Muscle layer of colon (tissue), 2 donors: Measurements from ENCODE around the gene PRKACA.

Experiments
- H3K27ac ChIP-seq: one replicate; pipeline ENCODE4 v1.7.0; 2013; ENCODE audit warnings: low read depth, mild to moderate bottlenecking, low read length, moderate library complexity
- H3K27me3 ChIP-seq, 2 donors: one replicate each; pipeline ENCODE4 v1.7.0; 2013; ENCODE audit warnings: low read length in 2 of 2, mild to moderate bottlenecking in 2 of 2; ENCODE audit not compliant: insufficient read depth in 2 of 2, control insufficient read depth in 1 of 2
- H3K36me3 ChIP-seq: one replicate; pipeline ENCODE4 v1.7.0; 2013; ENCODE audit warnings: mild to moderate bottlenecking, low read length; ENCODE audit not compliant: insufficient read depth
- H3K4me1 ChIP-seq: one replicate; pipeline ENCODE4 v1.7.0; 2013; ENCODE audit warnings: mild to moderate bottlenecking, low read length; ENCODE audit not compliant: insufficient read depth
- H3K4me3 ChIP-seq, 2 donors: one replicate each; pipeline ENCODE4 v1.7.0; 2013; ENCODE audit warnings: low read length in 2 of 2, low read depth in 1 of 2, mild to moderate bottlenecking in 1 of 2, moderate library complexity in 1 of 2
- H3K9ac ChIP-seq: one replicate; pipeline ENCODE4 v1.7.0; 2013; ENCODE audit warnings: low read length
- H3K9me3 ChIP-seq: one replicate; pipeline ENCODE4 v1.7.0; 2013; ENCODE audit warnings: mild to moderate bottlenecking, low read length
- donor health status: abdominal sarcoma.
- donor health status: Adenocarcinoma of cecum.

PRKACA gene

DNA sequence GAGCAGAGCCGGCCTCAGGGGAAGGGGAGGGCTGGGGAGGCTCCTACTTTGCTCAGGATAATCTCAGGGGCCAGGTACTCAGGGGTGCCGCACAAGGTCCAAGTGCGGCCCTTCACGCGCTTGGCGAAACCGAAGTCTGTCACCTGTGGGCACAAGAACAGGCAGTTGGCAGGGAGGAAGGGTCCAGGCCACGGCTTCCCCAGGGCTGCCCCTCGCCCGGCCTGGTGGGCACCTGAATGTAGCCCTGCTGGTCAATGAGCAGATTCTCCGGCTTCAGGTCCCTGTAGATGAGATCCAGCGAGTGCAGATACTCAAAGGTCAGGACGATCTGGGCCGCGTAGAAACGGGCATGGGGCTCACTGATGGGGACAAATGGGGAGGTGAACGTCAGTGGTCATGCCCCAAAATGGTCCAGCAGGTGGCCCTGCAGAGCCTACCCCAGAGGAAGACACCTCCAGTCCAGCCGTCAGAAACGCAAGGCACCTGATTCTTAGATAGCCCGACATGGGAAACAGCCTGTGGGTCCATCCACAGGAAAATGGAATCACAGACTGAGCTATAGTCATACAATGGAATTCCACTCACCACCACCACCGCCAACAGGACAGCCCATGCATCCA is 19.9 kb downstream of the PRKACA start:
- Histone ChIP-seq H3K27ac (no peak overlapping the region), H3K4me1 (no peaks in the 10 kb centered on the region), H3K9me3 (peaks cover 6% of the 10 kb centered on the region), H3K36me3 (peaks cover 38% of the 10 kb centered on the region), H3K4me3 (no peak overlapping the region), H3K27me3 (no peaks in the 10 kb centered on the region), H3K9ac (no peak overlapping the region)

DNA sequence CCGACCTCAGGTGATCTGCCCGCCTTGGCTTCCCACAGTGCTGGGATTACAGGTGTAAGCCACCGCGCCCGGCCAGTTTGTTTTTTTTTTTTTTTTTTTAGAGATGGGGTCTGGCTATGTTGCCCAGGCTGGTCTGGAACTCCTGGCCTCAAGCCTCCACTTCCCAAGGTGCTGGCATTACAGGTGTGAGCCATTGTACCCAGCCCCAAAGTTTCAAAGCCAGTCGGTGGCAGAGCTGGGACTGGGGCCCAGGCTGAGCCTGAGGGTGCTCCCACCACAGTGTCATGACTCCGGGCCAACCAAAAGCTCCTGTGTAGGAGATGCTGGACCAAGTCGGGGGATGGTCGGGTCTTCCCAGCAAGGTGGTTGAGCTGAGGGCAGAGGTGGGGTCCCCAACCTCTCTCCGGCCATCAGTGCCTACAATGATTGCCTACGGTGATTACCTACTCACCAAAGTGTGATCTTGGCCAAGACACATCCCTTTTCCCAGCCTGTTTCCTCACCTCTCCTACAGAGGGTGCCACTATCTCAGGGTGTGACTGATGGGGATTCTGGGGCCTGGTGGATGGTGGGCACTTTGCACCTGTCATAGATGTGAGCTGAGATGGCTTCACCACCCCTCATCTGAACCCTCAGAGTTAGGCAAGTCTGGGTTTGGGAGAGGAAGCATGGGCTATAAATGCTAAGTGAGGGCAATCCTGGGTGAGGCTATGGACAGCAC is 21.1 kb downstream of the PRKACA start:
- no peak overlapping the region for H3K27ac ChIP-seq
- H3K4me1 ChIP-seq, result peaks cover 7% of the 10 kb centered on the region
- H3K4me3 ChIP-seq, result no peak overlapping the region
- H3K9ac ChIP-seq, result no peak overlapping the region
- peaks cover 28% of the 10 kb centered on the region for H3K36me3 ChIP-seq
- peaks cover 6% of the 10 kb centered on the region for H3K9me3 ChIP-seq
- no peaks in the 10 kb centered on the region for H3K27me3 ChIP-seq

GRCh38 chr19:14094854-14095253 is 22.7 kb downstream of the PRKACA start:
- H3K9ac ChIP-seq, result no peak overlapping the region
- no peaks in the 10 kb centered on the region for H3K27me3 ChIP-seq
- H3K27ac ChIP-seq, result no peak overlapping the region
- peaks cover 6% of the 10 kb centered on the region for H3K9me3 ChIP-seq
- peaks cover 19% of the 10 kb centered on the region for H3K36me3 ChIP-seq
- peaks cover 7% of the 10 kb centered on the region for H3K4me1 ChIP-seq
- no peak overlapping the region for H3K4me3 ChIP-seq

DNA sequence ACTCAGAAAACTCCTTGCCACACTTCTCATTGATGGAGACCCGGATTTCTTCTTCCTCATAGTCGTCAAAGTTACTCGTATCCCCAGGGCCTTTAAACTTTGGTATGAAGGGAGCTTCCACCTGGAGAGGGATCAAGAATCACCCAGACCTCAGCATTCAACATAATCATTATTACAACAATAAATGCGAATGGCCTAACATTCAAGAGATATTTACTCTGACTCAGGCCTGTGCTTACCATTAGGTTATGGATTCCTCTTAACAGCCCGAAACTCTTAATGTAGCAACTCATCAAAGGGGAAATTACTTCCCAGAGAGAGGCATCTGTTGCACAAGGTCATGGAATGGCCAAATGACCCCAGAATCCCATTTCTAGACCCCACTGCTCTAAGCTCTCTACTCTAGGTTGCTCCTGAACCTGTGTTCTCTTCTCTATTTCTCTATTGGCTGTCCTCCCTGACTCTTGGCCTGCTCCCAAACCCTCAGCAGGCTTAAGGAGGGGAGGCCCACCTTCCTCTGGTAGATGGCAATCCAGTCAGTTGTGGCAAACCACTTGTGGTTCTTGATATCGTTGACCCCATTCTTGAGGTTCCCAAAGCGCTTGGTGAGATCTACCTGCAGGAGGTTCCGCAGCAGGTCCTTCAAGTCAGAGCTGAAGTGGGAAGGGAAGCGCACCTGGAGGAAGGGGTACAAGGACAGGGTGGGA is 24.3 kb downstream of the PRKACA start:
- Histone ChIP-seq H3K4me3 (no peak overlapping the region), H3K27me3 (no peaks in the 10 kb centered on the region), H3K9ac (no peak overlapping the region), H3K4me1 (peaks cover 14% of the 10 kb centered on the region), H3K36me3 (peaks cover 29% of the 10 kb centered on the region), H3K9me3 (peaks cover 6% of the 10 kb centered on the region), H3K27ac (no peak overlapping the region)

GRCh38 chr19:14091813-14092462 is 25.6 kb downstream of the PRKACA start:
- H3K4me1 ChIP-seq, result peaks cover 14% of the 10 kb centered on the region
- H3K9me3 ChIP-seq, result peaks cover 6% of the 10 kb centered on the region
- H3K9ac ChIP-seq, result no peak overlapping the region
- peaks cover 21% of the 10 kb centered on the region for H3K36me3 ChIP-seq
- peak overlapping the region; percentile 60 to 87 for H3K4me3 ChIP-seq
- H3K27me3 ChIP-seq, result no peaks in the 10 kb centered on the region
- H3K27ac ChIP-seq, result peak overlapping the region; percentile 92

GRCh38 chr19:14091081-14091812 is 26.3 kb downstream of the PRKACA start:
- Histone ChIP-seq H3K36me3 (peaks cover 14% of the 10 kb centered on the region), H3K9me3 (peaks cover 6% of the 10 kb centered on the region), H3K9ac (no peak overlapping the region), H3K4me3 (peak overlapping the region; percentile 60 to 87), H3K4me1 (peaks cover 14% of the 10 kb centered on the region), H3K27me3 (no peaks in the 10 kb centered on the region), H3K27ac (peak overlapping the region; percentile 92)

GRCh38 chr19:14090509-14091080 is 27.0 kb downstream of the PRKACA start, which contains the start of gene SAMD1:
SAMD1 (minus strand) TSS chr19:14090751.
- Histone ChIP-seq H3K27ac (peak within 1 kb of the TSS; percentile 92), H3K9ac (no peak within 1 kb of the TSS)

DNA sequence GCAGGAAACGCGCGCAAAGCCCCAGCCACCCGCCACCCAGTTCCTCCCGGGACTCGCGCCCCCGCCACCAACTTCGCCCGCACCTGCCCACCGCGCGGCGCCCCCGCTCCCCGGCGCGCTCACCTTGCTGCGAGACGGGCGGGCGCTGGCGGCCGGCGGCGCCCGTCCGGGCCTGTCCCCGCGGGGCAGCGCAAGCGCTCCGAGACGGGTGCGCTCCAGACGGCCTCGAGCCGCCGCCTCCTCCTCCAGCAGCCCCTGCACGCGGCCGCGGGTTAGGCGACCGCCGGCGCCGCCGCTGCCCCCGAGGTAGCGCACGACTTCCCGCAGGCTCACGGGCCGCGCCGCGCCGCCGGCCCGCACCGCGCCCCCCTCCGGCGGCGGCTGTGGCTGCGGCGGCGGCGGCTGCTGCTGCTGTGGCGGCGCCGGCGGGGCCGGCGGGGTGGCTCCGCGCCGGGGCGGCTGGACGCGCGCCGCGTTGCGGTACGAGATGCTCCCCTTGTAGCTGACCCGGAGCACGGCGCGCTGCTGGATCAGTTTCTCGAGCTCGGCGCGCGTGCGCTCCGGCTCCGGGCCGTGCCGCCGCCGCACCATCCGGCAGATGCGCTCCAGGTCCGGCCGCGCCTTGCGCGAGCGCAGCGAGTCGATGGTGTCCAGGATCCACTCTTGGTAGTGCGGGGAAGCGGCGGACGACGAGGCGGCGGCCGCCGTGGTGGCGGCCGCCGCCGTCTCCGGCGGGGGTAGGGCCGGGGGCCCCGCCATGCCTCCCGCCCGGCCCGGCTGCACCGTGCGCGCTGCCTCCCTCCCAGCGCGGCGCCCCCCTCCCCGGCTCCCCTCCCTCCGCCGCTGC is 27.7 kb downstream of the PRKACA start:
- Histone ChIP-seq H3K27ac (peak overlapping the region; percentile 58), H3K4me3 (peak overlapping the region; percentile 42 to 52), H3K27me3 (no peaks in the 10 kb centered on the region), H3K36me3 (peaks cover 14% of the 10 kb centered on the region), H3K9ac (no peak overlapping the region), H3K4me1 (peaks cover 14% of the 10 kb centered on the region), H3K9me3 (peaks cover 6% of the 10 kb centered on the region)

More at GRCh38 chr19:14090509-14091080, 27.0 kb downstream of the PRKACA start, which contains the start of gene SAMD1:
- peaks cover 6% of the 10 kb centered on the region for H3K9me3 ChIP-seq
- H3K36me3 ChIP-seq, result peaks cover 14% of the 10 kb centered on the region
- H3K4me3 ChIP-seq, result peak within 1 kb of the TSS; percentile 60 to 87
- H3K4me1 ChIP-seq, result peaks cover 14% of the 10 kb centered on the region
- H3K27me3 ChIP-seq, result no peaks in the 10 kb centered on the region

GRCh38 chr19:14089412-14089661 is 28.2 kb downstream of the PRKACA start:
- Histone ChIP-seq H3K4me3 (peak overlapping the region; percentile 32 to 52), H3K9ac (no peak overlapping the region), H3K9me3 (peaks cover 6% of the 10 kb centered on the region), H3K36me3 (peaks cover 14% of the 10 kb centered on the region), H3K4me1 (peaks cover 14% of the 10 kb centered on the region), H3K27me3 (no peaks in the 10 kb centered on the region), H3K27ac (no peak overlapping the region)
